Measurements from ENCODE around the gene KCTD2.
"Not testable (repeated sequence)": the region's sequence is repeated elsewhere in the genome, so short reads cannot be mapped to it uniquely, and the experiment has no call there.

KCTD2 gene

GRCh38 chr17:75020331-75021110 is 26.5 kb upstream of the KCTD2 start:
- DNase-seq, result no peak

- DNase-seq, result no peak
Measured at GRCh38 chr17:75024686-75025397, 22.2 kb upstream of the KCTD2 start.

- not testable (repeated sequence) for DNase-seq
Measured at GRCh38 chr17:75025398-75025734, 21.7 kb upstream of the KCTD2 start.

- DNase-seq, result not testable (repeated sequence)
Measured at GRCh38 chr17:75026650-75027049, 20.4 kb upstream of the KCTD2 start.

GRCh38 chr17:75030161-75030560 is 16.9 kb upstream of the KCTD2 start:
- DNase-seq, result no peak

GRCh38 chr17:75031972-75032719 is 14.9 kb upstream of the KCTD2 start:
- peak; percentile 76 to 96 for DNase-seq

GRCh38 chr17:75032720-75033280 is 14.2 kb upstream of the KCTD2 start:
- DNase-seq, result no peak

GRCh38 chr17:75033346-75034235 is 13.4 kb upstream of the KCTD2 start:
- DNase-seq, result peak in 1 of 2 experiments; percentile 72

- DNase-seq, result peak in 1 of 2 experiments; percentile 18
Measured at GRCh38 chr17:75034236-75034908, 12.7 kb upstream of the KCTD2 start.

- peak in 1 of 2 experiments; percentile 27 for DNase-seq
Measured at GRCh38 chr17:75036643-75037268, 10.3 kb upstream of the KCTD2 start.

GRCh38 chr17:75039238-75039637 is 7.8 kb upstream of the KCTD2 start:
- DNase-seq, result no peak

- DNase-seq, result no peak
Measured at GRCh38 chr17:75041656-75042280, 5.3 kb upstream of the KCTD2 start.

GRCh38 chr17:75043789-75044188 is 3.2 kb upstream of the KCTD2 start:
- not testable (repeated sequence) for DNase-seq

GRCh38 chr17:75044716-75045115 is 2.3 kb upstream of the KCTD2 start:
- DNase-seq, result no peak

GRCh38 chr17:75045946-75046406 is 1.0 kb upstream of the KCTD2 start:
- DNase-seq, result not testable (repeated sequence)

- DNase-seq, result no peak
Measured at GRCh38 chr17:75047398-75048098, 523 bp downstream of the KCTD2 start.

GRCh38 chr17:75048249-75048878 is 1.3 kb downstream of the KCTD2 start:
- DNase-seq, result no peak

GRCh38 chr17:75049057-75049456 is 2.0 kb downstream of the KCTD2 start:
- no peak for DNase-seq

GRCh38 chr17:75049706-75050105 is 2.7 kb downstream of the KCTD2 start:
- no peak for DNase-seq

Measured in cerebellar nuclear complex (tissue), 1 donor.